NT2/D1 (cell line): ENCODE results near the gene ACACA.

ENCODE experiments used
- DNase-seq: peaks from one replicate; pipeline ENCODE4 v3.0.0-alpha.2; 2011; ENCODE audit warnings: low read depth, low spot score
- H3K27me3 ChIP-seq: 2 replicates; pipeline ENCODE4 v1.6.0; 2011; ENCODE audit warnings: mild to moderate bottlenecking; ENCODE audit not compliant: insufficient read length, insufficient read depth
- H3K36me3 ChIP-seq: 2 replicates; pipeline ENCODE4 v1.6.1; 2011; ENCODE audit warnings: mild to moderate bottlenecking, low read length, mixed read lengths; ENCODE audit not compliant: insufficient read depth, insufficient read length
- H3K4me1 ChIP-seq: 2 replicates; pipeline ENCODE4 v1.5.1; 2011; ENCODE audit not compliant: insufficient read depth, insufficient read length
- H3K4me3 ChIP-seq: 2 replicates; pipeline ENCODE4 v1.5.1; 2011; ENCODE audit warnings: low read depth; ENCODE audit not compliant: insufficient read length
- H3K9ac ChIP-seq: 2 replicates; pipeline ENCODE4 v1.6.0; 2011; ENCODE audit warnings: low read depth; ENCODE audit not compliant: insufficient read length
- H3K9me3 ChIP-seq: 2 replicates; pipeline ENCODE4 v1.5.1; 2011; ENCODE audit warnings: mild to moderate bottlenecking, low read length; ENCODE audit not compliant: insufficient read depth
- SUZ12 ChIP-seq: IDR thresholded peaks from 2 replicates; pipeline ENCODE4 v1.6.1; 2011; ENCODE audit not compliant: insufficient read length, insufficient read depth; ENCODE audit errors: extremely low read depth
- YY1 ChIP-seq: IDR thresholded peaks from 2 replicates; pipeline ENCODE4 v1.6.1; 2011; ENCODE audit not compliant: insufficient read length, insufficient read depth
- ZNF274 ChIP-seq: IDR thresholded peaks from 2 replicates; pipeline ENCODE4 v1.6.1; 2011; ENCODE audit warnings: mild to moderate bottlenecking, low read depth, low read length

The ACACA gene

GRCh38 chr17:37124821-37125173, 281.8 kb downstream of the ACACA start:
- Histone ChIP-seq H3K9ac (no peak overlapping the region), H3K36me3 (peaks cover 53% of the 10 kb centered on the region), H3K27me3 (no peaks in the 10 kb centered on the region), H3K4me3 (no peak overlapping the region), H3K9me3 (no peaks in the 10 kb centered on the region), H3K4me1 (no peaks in the 10 kb centered on the region)
- no peak for TF ChIP-seq YY1
- DNase-seq = no peak

- Histone ChIP-seq H3K4me3 (no peak overlapping the region), H3K36me3 (peaks cover 51% of the 10 kb centered on the region), H3K4me1 (no peaks in the 10 kb centered on the region), H3K9me3 (no peaks in the 10 kb centered on the region), H3K27me3 (no peaks in the 10 kb centered on the region), H3K9ac (no peak overlapping the region)
- TF ChIP-seq SUZ12 = no peak
- TF ChIP-seq YY1 = no peak
- no peak for TF ChIP-seq ZNF274
- DNase-seq = no peak
Measured at GRCh38 chr17:37123941-37124820, 282.5 kb downstream of the ACACA start.

- Histone ChIP-seq H3K4me1 (no peaks in the 10 kb centered on the region), H3K4me3 (no peak overlapping the region), H3K9ac (no peak overlapping the region), H3K36me3 (peaks cover 43% of the 10 kb centered on the region), H3K27me3 (no peaks in the 10 kb centered on the region), H3K9me3 (no peaks in the 10 kb centered on the region)
- TF ChIP-seq YY1 = no peak
- no peak for DNase-seq
Measured at GRCh38 chr17:37123386-37123785, 283.2 kb downstream of the ACACA start.

GRCh38 chr17:37121616-37122015, 285.0 kb downstream of the ACACA start:
- Histone ChIP-seq H3K9ac (no peak overlapping the region), H3K4me3 (no peak overlapping the region), H3K4me1 (no peaks in the 10 kb centered on the region), H3K9me3 (no peaks in the 10 kb centered on the region), H3K27me3 (no peaks in the 10 kb centered on the region), H3K36me3 (peaks cover 40% of the 10 kb centered on the region)
- no peak for DNase-seq
- TF ChIP-seq YY1 = no peak

GRCh38 chr17:37118366-37119137, 288.1 kb downstream of the ACACA start:
- H3K4me1 ChIP-seq = no peaks in the 10 kb centered on the region

GRCh38 chr17:37117373-37118142, 289.1 kb downstream of the ACACA start:
- no peak for DNase-seq

More at GRCh38 chr17:37118366-37119137, 288.1 kb downstream of the ACACA start:
- H3K27me3 ChIP-seq = no peaks in the 10 kb centered on the region
- H3K36me3 ChIP-seq = peaks cover 37% of the 10 kb centered on the region
- H3K4me3 ChIP-seq = no peak overlapping the region
- no peaks in the 10 kb centered on the region for H3K9me3 ChIP-seq
- no peak for TF ChIP-seq ZNF274
- TF ChIP-seq YY1 = no peak
- TF ChIP-seq SUZ12 = no peak
- no peak for DNase-seq
- no peak overlapping the region for H3K9ac ChIP-seq

GRCh38 chr17:37116671-37117185, 289.9 kb downstream of the ACACA start:
- Histone ChIP-seq H3K9ac (no peak overlapping the region), H3K27me3 (no peaks in the 10 kb centered on the region), H3K36me3 (peaks cover 34% of the 10 kb centered on the region), H3K4me1 (no peaks in the 10 kb centered on the region), H3K4me3 (no peak overlapping the region), H3K9me3 (no peaks in the 10 kb centered on the region)
- no peak for DNase-seq
- no peak for TF ChIP-seq SUZ12
- no peak for TF ChIP-seq ZNF274
- no peak for TF ChIP-seq YY1

More at GRCh38 chr17:37117373-37118142, 289.1 kb downstream of the ACACA start:
- no peaks in the 10 kb centered on the region for H3K9me3 ChIP-seq
- no peak for TF ChIP-seq ZNF274
- H3K4me3 ChIP-seq = no peak overlapping the region
- H3K27me3 ChIP-seq = no peaks in the 10 kb centered on the region
- no peaks in the 10 kb centered on the region for H3K4me1 ChIP-seq
- H3K36me3 ChIP-seq = peaks cover 35% of the 10 kb centered on the region
- no peak overlapping the region for H3K9ac ChIP-seq
